ENCODE measurements around the gene CXCL16. TPM values are rescaled to one million over a fixed set of nuclear protein-coding genes. Genes with fewer than 3 reads are reported as not detected.
A peak's percentile ranks its signal among the peaks of the same experiment; 100 is the strongest.

CXCL16 gene
- total RNA-seq, 1 donor from 2014 or later, result not detected

DNA sequence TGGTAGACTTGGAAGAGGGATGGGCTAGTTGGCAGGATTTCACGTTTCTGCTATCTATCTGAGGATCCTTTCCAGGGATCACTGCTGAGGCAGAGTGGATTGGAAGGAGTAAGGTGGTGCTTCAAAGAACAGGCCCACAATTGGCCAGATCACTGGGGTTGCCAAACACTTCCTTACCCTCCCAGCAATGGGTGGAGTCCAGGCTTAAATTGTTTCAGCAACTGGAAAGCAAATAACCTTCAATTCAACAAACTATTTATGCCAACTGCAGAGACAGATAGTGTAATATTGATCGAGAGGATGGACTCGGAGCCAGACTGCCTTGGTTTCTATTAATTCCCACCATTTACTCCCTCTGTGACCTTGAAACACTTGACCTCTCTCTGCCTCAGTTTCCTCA is 27.2 kb downstream of the CXCL16 start:
- no peak overlapping the region for H3K27ac Mint-ChIP-seq (ENCODE audit: unreplicated experiment)
- H3K4me3 Mint-ChIP-seq (ENCODE audit: unreplicated experiment), result peak overlapping the region; percentile 55
- H3K4me1 Mint-ChIP-seq (ENCODE audit: low read depth, unreplicated experiment), result peaks cover 17% of the 10 kb centered on the region
- no peaks in the 10 kb centered on the region for H3K36me3 Mint-ChIP-seq (ENCODE audit: unreplicated experiment)
- H3K9me3 Mint-ChIP-seq (ENCODE audit: unreplicated experiment), result peaks cover 10% of the 10 kb centered on the region
- DNase-seq, result no peak
- H3K27me3 Mint-ChIP-seq (ENCODE audit: unreplicated experiment), result peaks cover 15% of the 10 kb centered on the region
- TF ChIP-seq CTCF (IDR thresholded peaks at IDR 0.05; ENCODE audit: partially characterized antibody, unreplicated experiment), result no peak

DNA sequence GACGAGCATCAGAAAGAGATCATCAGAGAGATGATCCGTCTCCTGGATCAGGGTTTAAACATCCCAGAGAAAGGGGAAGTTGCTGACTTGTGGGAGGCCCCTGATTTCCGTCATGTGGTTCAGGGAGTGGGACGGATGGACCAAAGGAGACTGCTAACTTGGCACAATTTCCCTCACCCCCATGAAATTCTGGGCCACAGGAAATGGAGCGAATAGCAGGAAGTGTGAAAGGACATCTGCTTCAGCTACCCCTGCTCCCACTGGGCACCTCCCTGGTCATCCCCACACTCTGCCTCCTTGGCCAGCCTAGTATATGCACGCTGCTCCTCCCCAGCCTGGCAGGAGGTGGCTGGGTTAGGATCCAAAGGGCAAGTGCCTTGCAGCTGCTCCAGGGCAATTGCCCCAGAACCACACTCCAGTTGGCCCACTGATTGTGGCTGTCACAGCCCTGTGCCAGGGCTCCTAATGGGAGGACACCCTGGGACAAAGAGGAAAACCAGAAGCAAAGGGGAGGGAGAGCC is 28.0 kb downstream of the CXCL16 start:
- peaks cover 15% of the 10 kb centered on the region for H3K27me3 Mint-ChIP-seq (ENCODE audit: unreplicated experiment)
- DNase-seq, result no peak
- H3K4me3 Mint-ChIP-seq (ENCODE audit: unreplicated experiment), result peak overlapping the region; percentile 92
- H3K36me3 Mint-ChIP-seq (ENCODE audit: unreplicated experiment), result no peaks in the 10 kb centered on the region
- TF ChIP-seq CTCF (IDR thresholded peaks at IDR 0.05; ENCODE audit: partially characterized antibody, unreplicated experiment), result no peak
- H3K27ac Mint-ChIP-seq (ENCODE audit: unreplicated experiment), result no peak overlapping the region
- peaks cover 17% of the 10 kb centered on the region for H3K4me1 Mint-ChIP-seq (ENCODE audit: low read depth, unreplicated experiment)
- H3K9me3 Mint-ChIP-seq (ENCODE audit: unreplicated experiment), result peaks cover 10% of the 10 kb centered on the region

DNA sequence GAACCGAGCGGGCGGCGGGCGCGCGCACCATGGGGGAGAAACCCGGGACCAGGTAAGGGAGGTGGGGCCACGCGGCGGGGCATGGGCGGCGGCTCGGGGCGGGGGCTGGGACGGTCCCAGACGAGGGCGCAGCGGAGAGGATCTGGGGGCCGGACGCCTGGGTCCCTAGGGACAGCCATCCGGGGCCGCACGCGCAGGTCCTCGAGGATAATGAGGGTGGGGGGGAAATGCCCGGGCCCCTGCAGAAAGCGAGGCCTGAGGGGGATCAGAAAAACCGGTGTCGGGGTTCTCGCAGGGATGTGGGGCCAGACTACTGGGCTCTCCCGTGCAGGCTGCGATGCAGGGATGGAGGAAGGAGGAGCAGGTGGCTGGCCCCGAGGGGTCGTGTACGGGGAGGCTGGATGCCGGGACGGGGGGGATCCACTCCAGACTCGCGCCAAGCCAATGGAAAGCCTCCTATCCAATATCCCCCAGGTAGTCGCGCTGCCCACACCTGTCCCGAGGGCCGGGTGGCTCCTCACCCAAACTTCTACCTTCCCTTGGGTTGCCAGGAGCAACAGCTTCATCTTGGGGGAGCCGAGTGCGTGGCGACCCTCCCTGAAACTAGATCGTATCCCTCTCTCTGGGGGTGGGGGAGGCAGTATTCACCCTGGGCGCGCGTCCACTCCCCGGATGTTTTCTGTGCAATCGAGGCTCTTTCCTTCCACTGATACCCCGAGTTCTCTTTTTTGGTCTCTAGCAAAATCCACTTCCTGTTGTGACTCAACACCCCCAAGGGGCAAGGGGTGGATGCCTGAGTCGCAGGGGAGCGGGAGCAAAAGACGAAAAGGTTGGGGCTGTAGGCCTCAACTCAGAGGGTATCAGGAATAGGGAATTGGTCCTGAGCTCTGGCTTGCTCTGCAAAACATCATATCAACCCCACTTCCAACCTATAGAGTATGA is 28.8 kb downstream of the CXCL16 start:
- Mint-ChIP-seq H3K9me3 (ENCODE audit: unreplicated experiment) (peaks cover 12% of the 10 kb centered on the region), H3K27ac (ENCODE audit: unreplicated experiment) (peak overlapping the region; percentile 70), H3K4me1 (ENCODE audit: low read depth, unreplicated experiment) (peaks cover 17% of the 10 kb centered on the region), H3K4me3 (ENCODE audit: unreplicated experiment) (peak overlapping the region; percentile 92), H3K36me3 (ENCODE audit: unreplicated experiment) (no peaks in the 10 kb centered on the region), H3K27me3 (ENCODE audit: unreplicated experiment) (peaks cover 15% of the 10 kb centered on the region)
- no peak for TF ChIP-seq CTCF (IDR thresholded peaks at IDR 0.05; ENCODE audit: partially characterized antibody, unreplicated experiment)
- peak; percentile 51 for DNase-seq

DNA sequence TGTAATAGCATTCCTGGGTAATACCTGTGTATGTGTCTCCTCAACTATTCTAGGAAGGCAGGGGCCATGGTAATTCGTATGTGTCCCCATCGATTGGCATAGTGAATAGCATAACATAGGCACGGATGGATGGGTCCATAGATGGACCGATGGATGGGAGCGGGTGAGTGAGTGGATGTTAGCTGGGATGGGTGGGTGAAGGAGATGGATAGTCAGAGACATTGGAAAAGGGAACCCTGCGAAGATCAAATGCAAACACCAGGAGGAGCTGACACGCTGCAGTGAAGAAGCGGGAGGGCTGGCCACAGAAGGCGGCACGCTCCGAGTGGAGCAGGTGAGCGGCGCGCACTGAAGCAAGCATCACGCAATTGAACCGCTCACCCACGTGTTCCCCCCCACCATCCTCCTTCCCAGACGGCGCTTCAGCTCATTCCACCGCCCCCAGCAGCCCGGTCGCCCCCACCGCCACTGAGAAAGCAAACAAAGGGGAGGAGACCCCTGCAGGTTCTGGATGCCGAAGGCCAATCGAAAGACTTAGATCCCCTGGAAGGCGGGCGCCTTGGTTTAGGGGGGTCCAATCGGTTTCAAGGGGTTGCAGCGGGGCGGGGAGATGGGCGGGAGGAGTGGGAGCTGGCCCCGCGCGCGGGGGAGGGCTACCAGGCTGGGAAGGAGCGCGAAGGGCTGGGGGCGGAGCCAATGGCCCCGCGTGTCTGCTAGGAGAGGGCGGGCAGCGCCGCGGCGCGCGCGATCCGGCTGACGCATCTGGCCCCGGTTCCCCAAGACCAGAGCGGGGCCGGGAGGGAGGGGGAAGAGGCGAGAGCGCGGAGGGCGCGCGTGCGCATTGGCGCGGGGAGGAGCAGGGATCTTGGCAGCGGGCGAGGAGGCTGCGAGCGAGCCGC is 29.7 kb downstream of the CXCL16 start, which contains the start of gene ARRB2:
ARRB2 (plus strand) TSS at position 839 of the 899 bp plus-strand sequence. CDS start 90 bp downstream, outside the sequence.
- peak; percentile 39 for TF ChIP-seq CTCF (IDR thresholded peaks at IDR 0.05; ENCODE audit: partially characterized antibody, unreplicated experiment)
- H3K9me3 Mint-ChIP-seq (ENCODE audit: unreplicated experiment), result peaks cover 9% of the 10 kb centered on the region
- H3K4me3 Mint-ChIP-seq (ENCODE audit: unreplicated experiment), result peak within 1 kb of the TSS; percentile 92
- peaks cover 11% of the 10 kb centered on the region for H3K4me1 Mint-ChIP-seq (ENCODE audit: low read depth, unreplicated experiment)
- peak within 1 kb of the TSS; percentile 92 for H3K27ac Mint-ChIP-seq (ENCODE audit: unreplicated experiment)
- DNase-seq, result peak; percentile 96
- H3K27me3 Mint-ChIP-seq (ENCODE audit: unreplicated experiment), result peaks cover 14% of the 10 kb centered on the region
- no peaks in the 10 kb centered on the region for H3K36me3 Mint-ChIP-seq (ENCODE audit: unreplicated experiment)
